ENCODE data around the gene RBBP7. TPM values are rescaled to one million over a fixed set of nuclear protein-coding genes. Genes with fewer than 3 reads are reported as not detected.

Gene RBBP7
- total and polyA plus RNA-seq, 12 donors = 84.6 to 125 (median 109) TPM

DNA sequence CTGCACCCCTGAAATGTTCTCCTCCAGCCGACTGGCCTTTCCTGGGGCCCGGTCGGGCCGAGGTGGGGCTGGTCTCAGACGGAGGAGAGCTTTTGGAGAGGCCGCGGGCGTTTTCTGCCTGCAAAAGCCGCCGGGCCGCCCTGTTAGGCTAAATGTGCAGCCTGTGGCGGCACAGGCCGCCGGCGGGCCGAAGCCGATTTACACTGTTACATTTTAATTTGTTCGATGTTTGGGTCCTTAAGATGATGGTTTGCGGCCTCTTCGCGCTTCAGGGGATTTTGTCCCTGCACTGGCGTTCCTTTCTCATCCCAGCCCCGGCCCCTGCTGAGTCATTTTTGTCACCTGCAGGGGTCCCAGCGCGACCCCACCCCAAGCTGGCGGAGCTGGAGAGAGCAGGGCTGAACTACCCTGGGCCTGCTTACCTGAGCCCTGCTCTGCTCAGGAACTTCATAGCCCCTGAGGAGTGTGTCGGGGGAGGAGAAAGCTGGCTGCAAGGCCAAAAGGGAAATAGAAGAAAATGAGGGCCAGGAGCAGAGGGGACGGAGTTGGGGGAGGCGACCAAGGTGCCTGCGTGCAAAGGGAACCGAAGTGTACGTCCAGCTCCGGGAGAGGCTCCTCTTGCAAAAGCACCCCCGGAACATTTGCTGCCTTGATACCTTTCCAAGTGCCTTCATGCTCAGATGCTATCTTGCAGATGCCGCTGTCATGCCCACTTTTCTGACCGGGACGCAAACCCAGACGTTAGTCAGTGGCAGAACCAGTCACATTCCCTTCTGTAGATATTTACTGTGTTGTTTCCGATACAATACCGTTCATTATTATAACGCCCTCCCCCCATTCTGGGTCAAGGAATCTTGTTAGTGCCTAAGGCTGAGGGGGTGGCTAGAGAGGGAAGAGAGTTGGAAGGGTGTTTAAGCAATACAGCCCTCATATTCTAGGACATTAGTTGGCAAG lies 977 bp upstream of the RBBP7 start:
- peaks cover 0 to 88% (median 0%) of the 10 kb centered on the region in 7 donors for H3K27me3 ChIP-seq

DNA sequence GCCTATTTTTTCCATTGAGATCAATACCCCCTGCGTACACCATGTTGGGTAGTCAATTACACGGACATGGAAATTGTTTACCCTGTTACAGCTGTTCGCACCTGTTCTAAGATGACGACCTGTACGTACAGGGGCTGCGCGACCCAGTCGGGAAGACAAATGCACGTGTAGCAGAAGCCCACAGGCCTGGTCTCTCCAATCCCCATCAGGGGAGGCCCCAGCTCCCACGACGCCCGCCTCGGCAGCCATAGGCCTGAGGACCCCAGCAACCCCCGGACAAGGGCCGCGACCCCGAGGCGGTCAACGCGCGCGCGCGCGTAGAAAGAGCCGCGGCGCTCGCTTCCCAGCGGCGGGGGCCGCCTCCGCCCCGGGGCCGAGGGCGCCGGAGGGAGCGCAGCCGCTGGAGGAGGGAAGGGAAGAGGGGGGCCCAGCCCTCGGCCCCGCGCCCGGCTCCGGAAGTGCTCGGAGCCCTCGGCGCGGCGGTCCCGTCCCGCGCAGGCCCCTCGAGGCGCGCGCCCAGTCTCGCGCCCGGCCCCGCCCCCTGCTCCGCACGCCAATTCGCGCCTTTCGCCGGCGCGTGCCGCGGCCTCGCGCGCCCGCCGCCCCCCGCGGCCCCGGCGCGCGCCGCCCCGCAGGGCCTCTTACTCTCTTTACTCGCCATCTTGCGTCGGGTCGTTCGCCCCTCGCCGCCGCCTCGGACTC lies 618 bp downstream of the RBBP7 start:
- 0% methylated on average over 17 to 66 of the region's 92 CpGs for WGBS, 2 donors
- Histone ChIP-seq H3K36me3 (peaks cover 0 to 10% (median 0%) of the 10 kb centered on the region in 9 donors), H3K4me1 (peaks cover 0 to 44% (median 23%) of the 10 kb centered on the region in 9 donors), H3K4me3 (peak overlapping the region; percentile 50 to 70 (median 64)), H3K27me3 (peaks cover 0 to 88% (median 0%) of the 10 kb centered on the region in 7 donors), H3K27ac (peak overlapping the region; percentile 61 to 95 (median 86)), H3K9me3 (no peaks in the 10 kb centered on the region)
- DNase-seq = peak; percentile 9 to 44
- peak; percentile 5 to 41 (median 24) for ATAC-seq
- TF ChIP-seq, protein P1, sequence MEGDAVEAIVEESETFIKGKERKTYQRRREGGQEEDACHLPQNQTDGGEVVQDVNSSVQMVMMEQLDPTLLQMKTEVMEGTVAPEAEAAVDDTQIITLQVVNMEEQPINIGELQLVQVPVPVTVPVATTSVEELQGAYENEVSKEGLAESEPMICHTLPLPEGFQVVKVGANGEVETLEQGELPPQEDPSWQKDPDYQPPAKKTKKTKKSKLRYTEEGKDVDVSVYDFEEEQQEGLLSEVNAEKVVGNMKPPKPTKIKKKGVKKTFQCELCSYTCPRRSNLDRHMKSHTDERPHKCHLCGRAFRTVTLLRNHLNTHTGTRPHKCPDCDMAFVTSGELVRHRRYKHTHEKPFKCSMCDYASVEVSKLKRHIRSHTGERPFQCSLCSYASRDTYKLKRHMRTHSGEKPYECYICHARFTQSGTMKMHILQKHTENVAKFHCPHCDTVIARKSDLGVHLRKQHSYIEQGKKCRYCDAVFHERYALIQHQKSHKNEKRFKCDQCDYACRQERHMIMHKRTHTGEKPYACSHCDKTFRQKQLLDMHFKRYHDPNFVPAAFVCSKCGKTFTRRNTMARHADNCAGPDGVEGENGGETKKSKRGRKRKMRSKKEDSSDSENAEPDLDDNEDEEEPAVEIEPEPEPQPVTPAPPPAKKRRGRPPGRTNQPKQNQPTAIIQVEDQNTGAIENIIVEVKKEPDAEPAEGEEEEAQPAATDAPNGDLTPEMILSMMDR (IDR thresholded peaks at IDR 0.05) = no peak
- intact Hi-C loops (cut with DNase I) = loop anchor here in 1 of 10 donors (10.0 kb wide), 1 partner anchor 155 kb away; the partner anchor contains the start of genes CTPS2 and SYAP1

More for the DNA sequence above, 977 bp upstream of the RBBP7 start:
- WGBS, 2 donors = 3 to 5% methylated on average over 41 of the region's 41 CpGs
- peaks cover 0 to 6% (median 0%) of the 10 kb centered on the region in 9 donors for H3K36me3 ChIP-seq
- peaks cover 0 to 35% (median 23%) of the 10 kb centered on the region in 9 donors for H3K4me1 ChIP-seq
- peak overlapping the region; percentile 75 to 93 (median 90) for H3K27ac ChIP-seq
- DNase-seq (peak; percentile 4 to 39), ATAC-seq (peak in 5 of 8 donors; percentile 20 to 32 (median 26))
- H3K4me3 ChIP-seq = peak overlapping the region; percentile 28 to 64 (median 59)
- TF ChIP-seq, protein P1 (IDR thresholded peaks at IDR 0.05) = no peak
- intact Hi-C loops (cut with DNase I) = no loop called here
- H3K9me3 ChIP-seq = no peaks in the 10 kb centered on the region

DNA sequence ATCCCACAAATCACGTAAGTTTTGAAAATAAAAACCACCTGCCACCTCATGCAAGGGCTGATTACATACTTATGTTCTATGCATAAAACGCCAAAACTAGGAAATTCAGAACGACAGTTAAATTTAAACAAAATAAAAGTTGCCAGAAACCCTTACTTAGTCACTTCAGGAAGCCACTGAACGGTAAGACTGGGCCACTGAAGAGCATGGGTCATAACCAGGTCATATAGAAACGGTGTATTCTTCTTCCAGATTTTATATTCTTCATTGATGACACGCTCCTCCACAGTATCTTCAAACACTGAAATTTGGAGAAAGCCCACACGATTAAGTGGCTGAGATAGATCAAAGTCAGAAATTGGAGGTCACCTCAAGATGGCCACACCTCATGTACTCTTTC lies 1.2 kb downstream of the RBBP7 start:
- H3K27ac ChIP-seq = peak overlapping the region in 7 of 10 donors; percentile 56 to 92 (median 83)
- no peaks in the 10 kb centered on the region for H3K9me3 ChIP-seq
- peaks cover 0 to 10% (median 0%) of the 10 kb centered on the region in 9 donors for H3K36me3 ChIP-seq
- intact Hi-C loops (cut with DNase I) = loop anchor here in 1 of 10 donors (10.0 kb wide), 1 partner anchor 154 kb away; the partner anchor contains the start of genes CTPS2 and SYAP1
- DNase-seq = no peak
- 12 to 13% methylated on average over 7 of the region's 7 CpGs for WGBS, 2 donors
- TF ChIP-seq, protein P1 (IDR thresholded peaks at IDR 0.05) = no peak
- ATAC-seq = no peak
- peak overlapping the region in 9 of 10 donors; percentile 52 to 70 (median 65) for H3K4me3 ChIP-seq
- H3K4me1 ChIP-seq = peaks cover 0 to 44% (median 23%) of the 10 kb centered on the region in 9 donors
- H3K27me3 ChIP-seq = peaks cover 0 to 88% (median 0%) of the 10 kb centered on the region in 7 donors

DNA sequence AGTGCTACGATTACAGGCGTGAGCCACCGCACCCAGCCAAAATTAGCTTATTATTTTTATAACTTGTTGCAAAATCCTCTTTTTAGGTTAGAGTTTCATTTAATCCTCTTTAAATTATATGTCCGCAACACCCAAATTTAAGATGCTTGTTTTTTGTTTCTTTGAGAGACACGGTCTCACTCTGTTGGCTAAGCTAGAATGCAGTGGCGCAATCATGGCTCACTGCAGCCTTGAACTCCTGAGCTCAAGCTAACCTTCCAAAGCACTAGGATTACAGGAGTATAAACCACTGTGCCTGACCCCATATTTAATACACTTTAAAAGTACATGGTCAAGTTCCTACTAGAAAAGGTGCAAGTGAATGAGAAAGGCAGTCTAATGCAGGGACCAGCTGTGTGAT lies 2.2 kb downstream of the RBBP7 start:
- no peak overlapping the region for H3K27ac ChIP-seq
- H3K27me3 ChIP-seq = peaks cover 0 to 86% (median 0%) of the 10 kb centered on the region in 7 donors
- ATAC-seq = no peak
- intact Hi-C loops (cut with DNase I) = loop anchor here in 1 of 10 donors (10.0 kb wide), 1 partner anchor 153 kb away; the partner anchor contains the start of genes CTPS2 and SYAP1
- H3K4me3 ChIP-seq = peak overlapping the region in 1 of 10 donors; percentile 65
- TF ChIP-seq, protein P1 (IDR thresholded peaks at IDR 0.05) = no peak
- H3K36me3 ChIP-seq = peaks cover 0 to 10% (median 0%) of the 10 kb centered on the region in 9 donors
- 95% methylated on average over 6 of the region's 6 CpGs for WGBS, 2 donors
- no peak for DNase-seq
- peaks cover 0 to 44% (median 23%) of the 10 kb centered on the region in 9 donors for H3K4me1 ChIP-seq
- H3K9me3 ChIP-seq = no peaks in the 10 kb centered on the region

All from heart right ventricle (tissue), 16 donors.